DOHH2 (cell line): ENCODE measurements around the gene NHERF1.

Experiments used
- H3F3A ChIP-seq: fragments of 200-600 bp; sonication (generic), shearing (Covaris generic); 2 replicates; pipeline ENCODE4 v1.6.0; 2016; ENCODE audit warnings: antibody characterized with exemption, mild to moderate bottlenecking; ENCODE audit not compliant: control insufficient read depth, insufficient read depth
- H3K27ac ChIP-seq: fragments of 200-600 bp; sonication (generic); 2 replicates; pipeline ENCODE4 v1.5.1; 2014; ENCODE audit warnings: low read depth, mild to moderate bottlenecking, low read length, moderate library complexity
- H3K27me3 ChIP-seq: fragments of 200-600 bp; sonication (generic); 2 replicates; pipeline ENCODE4 v1.6.1; 2014; ENCODE audit warnings: mild to moderate bottlenecking, low read length, mixed read lengths; ENCODE audit not compliant: control insufficient read depth
- H3K36me3 ChIP-seq: fragments of 200-600 bp; sonication (generic); 2 replicates; pipeline ENCODE4 v1.6.1; 2014; ENCODE audit warnings: mild to moderate bottlenecking, low read length, moderate library complexity, mixed read lengths; ENCODE audit not compliant: control insufficient read depth
- H3K4me1 ChIP-seq: fragments of 200-600 bp; sonication (generic); 2 replicates; pipeline ENCODE4 v1.6.1; 2014; ENCODE audit warnings: mild to moderate bottlenecking, low read length, mixed read lengths; ENCODE audit not compliant: control insufficient read depth
- H3K4me2 ChIP-seq: fragments of 200-600 bp; sonication (generic); 2 replicates; pipeline ENCODE4 v1.6.0; 2014; ENCODE audit warnings: mild to moderate bottlenecking, low read length, moderate library complexity
- H3K4me3 ChIP-seq: fragments of 200-600 bp; sonication (generic); 2 replicates; pipeline ENCODE4 v1.5.1; 2014; ENCODE audit warnings: mild to moderate bottlenecking, low read length, mixed read lengths
- H3K79me2 ChIP-seq: fragments of 200-600 bp; sonication (generic); 2 replicates; pipeline ENCODE4 v1.6.1; 2014; ENCODE audit warnings: mild to moderate bottlenecking, low read length, mixed read lengths; ENCODE audit not compliant: control insufficient read depth
- H3K9me2 ChIP-seq: fragments of 200-600 bp; sonication (generic); replicated peaks from 2 replicates; pipeline ENCODE4 v1.6.1; 2014; ENCODE audit warnings: mild to moderate bottlenecking, low read length, mixed read lengths; ENCODE audit not compliant: control insufficient read depth
- H3K9me3 ChIP-seq: fragments of 200-600 bp; sonication (generic); 2 replicates; pipeline ENCODE4 v1.6.1; 2014; ENCODE audit warnings: antibody characterized with exemption, low read length, mixed read lengths; ENCODE audit not compliant: control insufficient read depth, insufficient read depth
- H4K20me1 ChIP-seq: fragments of 200-600 bp; sonication (generic); 2 replicates; pipeline ENCODE4 v1.6.0; 2014; ENCODE audit warnings: low read depth, mild to moderate bottlenecking, antibody characterized with exemption, low read length, moderate library complexity; ENCODE audit not compliant: control insufficient read depth, insufficient read depth
- EZH2phosphoT487 ChIP-seq: fragments of 200-600 bp; sonication (generic); IDR thresholded peaks from 2 replicates; pipeline ENCODE4 v1.6.1; 2017; ENCODE audit warnings: borderline replicate concordance, mild to moderate bottlenecking, antibody characterized with exemption, low read length, moderate library complexity, mixed read lengths
- TF ChIP-seq, protein P1 (sequence below): fragments of 200-600 bp; sonication (generic); IDR thresholded peaks from one replicate; pipeline ENCODE4 v1.5.1; 2014; ENCODE audit warnings: antibody characterized with exemption, mild to moderate bottlenecking, low read depth, low read length; ENCODE audit not compliant: poor library complexity, severe bottlenecking

Gene NHERF1

DNA sequence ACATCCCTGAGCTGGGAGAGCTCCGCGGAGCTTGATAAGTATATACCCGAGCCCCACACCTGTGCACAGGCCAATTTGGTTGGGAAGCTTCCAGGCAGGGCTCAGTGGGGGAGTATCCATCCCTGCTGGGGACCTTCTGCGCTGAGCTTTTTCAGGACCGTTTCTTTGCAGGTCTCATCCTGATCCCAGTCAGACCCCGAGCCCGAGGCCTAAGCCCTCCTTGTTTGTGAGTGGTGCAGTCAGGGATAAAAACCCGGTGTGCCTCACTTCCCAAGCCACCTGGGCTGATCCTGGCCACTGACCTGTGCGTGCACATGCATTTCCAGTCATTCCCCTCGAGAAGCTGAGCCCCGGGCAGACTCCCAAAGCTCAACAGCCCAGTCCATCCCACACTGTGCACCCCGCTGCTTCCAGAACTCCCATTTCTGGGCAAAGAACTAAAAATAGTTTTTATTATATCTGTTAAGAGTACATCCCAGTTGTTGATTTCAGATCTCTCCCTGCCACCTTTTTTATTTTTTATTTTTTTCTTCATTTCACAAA lies 55.0 kb downstream of the NHERF1 start:
- Histone ChIP-seq H3K27ac (no peak overlapping the region), H3F3A (no peaks in the 10 kb centered on the region), H3K36me3 (no peaks in the 10 kb centered on the region), H3K9me2 (no peaks in the 10 kb centered on the region), H3K9me3 (no peaks in the 10 kb centered on the region), H3K79me2 (no peaks in the 10 kb centered on the region), H3K4me2 (no peak overlapping the region), H3K27me3 (no peaks in the 10 kb centered on the region), H3K4me1 (no peaks in the 10 kb centered on the region), H3K4me3 (no peak overlapping the region), H4K20me1 (no peaks in the 10 kb centered on the region)
- TF ChIP-seq, protein P1, sequence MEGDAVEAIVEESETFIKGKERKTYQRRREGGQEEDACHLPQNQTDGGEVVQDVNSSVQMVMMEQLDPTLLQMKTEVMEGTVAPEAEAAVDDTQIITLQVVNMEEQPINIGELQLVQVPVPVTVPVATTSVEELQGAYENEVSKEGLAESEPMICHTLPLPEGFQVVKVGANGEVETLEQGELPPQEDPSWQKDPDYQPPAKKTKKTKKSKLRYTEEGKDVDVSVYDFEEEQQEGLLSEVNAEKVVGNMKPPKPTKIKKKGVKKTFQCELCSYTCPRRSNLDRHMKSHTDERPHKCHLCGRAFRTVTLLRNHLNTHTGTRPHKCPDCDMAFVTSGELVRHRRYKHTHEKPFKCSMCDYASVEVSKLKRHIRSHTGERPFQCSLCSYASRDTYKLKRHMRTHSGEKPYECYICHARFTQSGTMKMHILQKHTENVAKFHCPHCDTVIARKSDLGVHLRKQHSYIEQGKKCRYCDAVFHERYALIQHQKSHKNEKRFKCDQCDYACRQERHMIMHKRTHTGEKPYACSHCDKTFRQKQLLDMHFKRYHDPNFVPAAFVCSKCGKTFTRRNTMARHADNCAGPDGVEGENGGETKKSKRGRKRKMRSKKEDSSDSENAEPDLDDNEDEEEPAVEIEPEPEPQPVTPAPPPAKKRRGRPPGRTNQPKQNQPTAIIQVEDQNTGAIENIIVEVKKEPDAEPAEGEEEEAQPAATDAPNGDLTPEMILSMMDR, result no peak
- no peak for TF ChIP-seq EZH2phosphoT487

- H3K79me2 ChIP-seq, result no peaks in the 10 kb centered on the region
- H3K9me3 ChIP-seq, result no peaks in the 10 kb centered on the region
- no peaks in the 10 kb centered on the region for H3K9me2 ChIP-seq
- H3K4me3 ChIP-seq, result no peak overlapping the region
- H3F3A ChIP-seq, result no peaks in the 10 kb centered on the region
- no peaks in the 10 kb centered on the region for H3K36me3 ChIP-seq
- no peak overlapping the region for H3K27ac ChIP-seq
- no peak overlapping the region for H3K4me2 ChIP-seq
- H3K4me1 ChIP-seq, result no peaks in the 10 kb centered on the region
- no peaks in the 10 kb centered on the region for H4K20me1 ChIP-seq
- no peaks in the 10 kb centered on the region for H3K27me3 ChIP-seq
- no peak for TF ChIP-seq EZH2phosphoT487
- TF ChIP-seq, protein P1, result no peak
These were observed 55.5 kb downstream of the NHERF1 start for GRCh38 chr17:74803971-74804370.

- Histone ChIP-seq H3K79me2 (no peaks in the 10 kb centered on the region), H3K27me3 (no peaks in the 10 kb centered on the region), H3K9me2 (no peaks in the 10 kb centered on the region), H3K9me3 (no peaks in the 10 kb centered on the region), H4K20me1 (no peaks in the 10 kb centered on the region), H3K27ac (no peak overlapping the region), H3K4me1 (no peaks in the 10 kb centered on the region), H3K4me2 (no peak overlapping the region), H3K4me3 (no peak overlapping the region), H3K36me3 (no peaks in the 10 kb centered on the region), H3F3A (no peaks in the 10 kb centered on the region)
- TF ChIP-seq EZH2phosphoT487, result no peak
- TF ChIP-seq, protein P1, result no peak
These were observed 56.3 kb downstream of the NHERF1 start for GRCh38 chr17:74804683-74805082.
